ENCODE results near the gene GAMT.

- TF ChIP-seq CTCF (IDR thresholded peaks at IDR 0.05), result no peak
- TF ChIP-seq POLR2A (IDR thresholded peaks at IDR 0.05), result no peak
- TF ChIP-seq EP300 (IDR thresholded peaks at IDR 0.05), result no peak
Observed at GRCh38 chr19:1446713-1447481, 45.6 kb upstream of the GAMT start.
